Activated naive CD4-positive, alpha-beta T cell treated with anti-CD3 and anti-CD28 coated beads, Interleukin-2, amount 50 U/mL, for 24 hours (primary cell): ENCODE data around the gene TSC1.

Source experiments
- H3K27ac Mint-ChIP-seq: one replicate; pipeline ENCODE4 v1.8.0; 2021; ENCODE audit warnings: mild to moderate bottlenecking, mixed read lengths
- H3K27me3 Mint-ChIP-seq: one replicate; pipeline ENCODE4 v1.8.0; 2021; ENCODE audit warnings: mixed read lengths
- H3K36me3 Mint-ChIP-seq: one replicate; pipeline ENCODE4 v1.8.0; 2021; ENCODE audit warnings: mixed read lengths
- H3K4me1 Mint-ChIP-seq: one replicate; pipeline ENCODE4 v1.8.0; 2021; ENCODE audit warnings: mixed read lengths
- H3K4me3 Mint-ChIP-seq: one replicate; pipeline ENCODE4 v1.8.0; 2021; ENCODE audit warnings: mild to moderate bottlenecking, mixed read lengths
- H3K9me3 Mint-ChIP-seq: one replicate; pipeline ENCODE4 v1.8.0; 2021; ENCODE audit warnings: mixed read lengths

Gene TSC1

DNA sequence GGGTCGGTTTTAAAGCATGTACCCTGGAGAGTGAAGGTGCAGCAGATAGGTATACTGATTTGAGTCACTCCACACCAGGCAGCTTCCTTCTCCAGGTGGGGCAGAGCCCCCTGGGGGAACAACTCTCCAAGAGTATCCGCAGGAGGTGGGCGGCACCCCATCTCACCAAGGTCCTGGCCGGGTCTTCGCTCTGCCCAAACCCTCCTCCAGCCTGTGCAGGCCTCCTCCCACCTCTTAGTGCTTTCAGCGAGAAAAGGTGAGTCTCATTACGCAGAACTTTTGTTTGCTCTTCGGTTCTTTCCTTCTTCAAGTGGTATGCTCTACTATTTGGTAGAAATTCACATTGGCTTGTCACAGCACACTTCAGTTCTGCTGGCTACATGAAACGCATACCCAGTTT is 52.0 kb downstream of the TSC1 start:
- peaks cover 5% of the 10 kb centered on the region for H3K4me1 Mint-ChIP-seq
- H3K4me3 Mint-ChIP-seq: no peak overlapping the region
- H3K27me3 Mint-ChIP-seq: no peaks in the 10 kb centered on the region
- no peak overlapping the region for H3K27ac Mint-ChIP-seq
- H3K36me3 Mint-ChIP-seq: peaks cover 7% of the 10 kb centered on the region
- H3K9me3 Mint-ChIP-seq: no peaks in the 10 kb centered on the region

GRCh38 chr9:132888151-132888550 is 56.3 kb downstream of the TSC1 start:
- Mint-ChIP-seq H3K4me1 (peaks cover 5% of the 10 kb centered on the region), H3K36me3 (no peaks in the 10 kb centered on the region), H3K4me3 (no peak overlapping the region), H3K27ac (no peak overlapping the region), H3K27me3 (no peaks in the 10 kb centered on the region), H3K9me3 (no peaks in the 10 kb centered on the region)

GRCh38 chr9:132887181-132888120 is 57.0 kb downstream of the TSC1 start:
- H3K27ac Mint-ChIP-seq: no peak overlapping the region
- H3K36me3 Mint-ChIP-seq: no peaks in the 10 kb centered on the region
- H3K9me3 Mint-ChIP-seq: no peaks in the 10 kb centered on the region
- H3K4me1 Mint-ChIP-seq: peaks cover 5% of the 10 kb centered on the region
- H3K4me3 Mint-ChIP-seq: no peak overlapping the region
- H3K27me3 Mint-ChIP-seq: no peaks in the 10 kb centered on the region

DNA sequence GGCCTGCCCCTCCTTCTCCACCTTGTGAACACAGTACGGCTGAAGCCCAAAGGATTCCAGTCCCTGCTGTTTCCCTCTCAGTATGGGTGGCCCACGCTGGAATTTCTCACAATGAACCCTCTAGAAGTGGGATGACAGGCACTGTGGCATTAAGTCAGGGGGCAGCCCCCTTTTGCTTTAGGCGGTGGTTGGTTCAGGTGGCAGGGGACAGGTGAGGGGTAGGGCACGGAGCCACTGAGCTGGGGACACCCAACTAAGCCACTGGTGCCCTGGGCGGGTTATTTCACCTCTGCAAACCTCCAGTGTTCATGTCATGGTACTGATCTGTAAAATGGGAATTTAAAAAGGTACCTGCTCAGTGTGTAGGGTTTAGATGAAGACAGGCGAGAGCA is 58.1 kb downstream of the TSC1 start:
- H3K4me3 Mint-ChIP-seq: no peak overlapping the region
- no peak overlapping the region for H3K27ac Mint-ChIP-seq
- H3K9me3 Mint-ChIP-seq: no peaks in the 10 kb centered on the region

DNA sequence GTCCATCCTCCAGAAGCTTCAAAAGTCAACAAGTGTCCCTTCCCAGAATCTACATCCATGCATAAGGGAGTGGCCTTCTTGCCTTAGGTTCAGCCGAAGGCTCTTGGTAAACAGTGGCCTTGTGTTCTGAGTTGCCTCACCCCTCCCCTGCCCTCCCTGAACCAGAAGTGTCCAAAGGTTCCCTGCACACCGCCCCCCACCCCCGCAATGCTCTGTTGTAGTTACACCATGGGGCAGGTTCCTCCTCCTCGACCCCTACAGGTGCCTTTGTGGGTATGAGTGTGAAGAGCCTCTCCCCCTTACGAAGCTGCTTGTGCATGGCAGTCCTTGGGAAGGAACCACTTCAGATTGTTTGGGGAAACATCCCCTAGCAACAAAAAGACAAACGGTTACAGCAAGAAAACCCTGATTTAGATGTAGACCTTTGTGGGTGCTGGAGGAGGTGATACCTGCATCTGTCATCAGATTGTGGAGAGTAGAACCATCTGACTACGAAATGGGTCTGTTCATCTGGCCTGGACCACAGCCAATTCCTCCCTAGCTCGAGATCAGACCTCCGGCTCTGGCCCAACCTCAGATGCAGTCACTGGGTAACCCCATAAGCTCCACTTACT is 58.6 kb downstream of the TSC1 start:
- no peaks in the 10 kb centered on the region for H3K9me3 Mint-ChIP-seq
- no peaks in the 10 kb centered on the region for H3K36me3 Mint-ChIP-seq
- no peak overlapping the region for H3K27ac Mint-ChIP-seq
- H3K27me3 Mint-ChIP-seq: no peaks in the 10 kb centered on the region
- H3K4me3 Mint-ChIP-seq: no peak overlapping the region
- peaks cover 5% of the 10 kb centered on the region for H3K4me1 Mint-ChIP-seq

More for the DNA sequence above, 58.1 kb downstream of the TSC1 start:
- H3K4me1 Mint-ChIP-seq: peaks cover 5% of the 10 kb centered on the region
- H3K27me3 Mint-ChIP-seq: no peaks in the 10 kb centered on the region
- H3K36me3 Mint-ChIP-seq: no peaks in the 10 kb centered on the region

- Mint-ChIP-seq H3K27me3 (no peaks in the 10 kb centered on the region), H3K4me1 (peaks cover 7% of the 10 kb centered on the region), H3K4me3 (no peak overlapping the region), H3K9me3 (no peaks in the 10 kb centered on the region), H3K36me3 (no peaks in the 10 kb centered on the region), H3K27ac (no peak overlapping the region)
Measured at GRCh38 chr9:132883349-132884294, 60.8 kb downstream of the TSC1 start.

DNA sequence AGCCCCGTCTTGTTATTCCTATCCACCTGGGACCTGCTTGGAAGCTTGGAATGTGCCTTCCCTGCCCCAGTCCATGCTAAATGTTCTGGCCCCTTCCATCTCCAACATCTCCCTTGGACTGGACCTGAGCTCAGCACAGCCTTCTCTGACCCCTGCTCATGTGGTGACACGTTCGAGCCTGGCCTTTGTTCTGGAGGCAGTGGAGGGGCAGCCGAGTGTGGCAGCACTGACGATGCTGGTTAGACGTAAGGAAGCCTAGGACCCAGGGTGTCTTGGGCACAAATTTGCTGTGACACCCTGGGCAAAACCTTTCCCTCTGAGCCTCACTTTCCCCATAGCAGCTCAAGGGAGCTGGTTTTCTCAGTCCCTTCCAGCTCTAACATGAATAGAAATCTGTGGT is 61.8 kb downstream of the TSC1 start:
- Mint-ChIP-seq H3K27me3 (no peaks in the 10 kb centered on the region), H3K4me3 (no peak overlapping the region), H3K4me1 (peaks cover 4% of the 10 kb centered on the region), H3K36me3 (no peaks in the 10 kb centered on the region), H3K27ac (no peak overlapping the region), H3K9me3 (no peaks in the 10 kb centered on the region)

- H3K4me1 Mint-ChIP-seq: peaks cover 4% of the 10 kb centered on the region
- H3K9me3 Mint-ChIP-seq: no peaks in the 10 kb centered on the region
- H3K4me3 Mint-ChIP-seq: no peak overlapping the region
- no peak overlapping the region for H3K27ac Mint-ChIP-seq
- H3K36me3 Mint-ChIP-seq: no peaks in the 10 kb centered on the region
- no peaks in the 10 kb centered on the region for H3K27me3 Mint-ChIP-seq
Measured at GRCh38 chr9:132881826-132882225, 62.6 kb downstream of the TSC1 start.

- H3K4me3 Mint-ChIP-seq: no peak overlapping the region
- H3K27ac Mint-ChIP-seq: peak overlapping the region; percentile 47
- no peaks in the 10 kb centered on the region for H3K9me3 Mint-ChIP-seq
- peaks cover 4% of the 10 kb centered on the region for H3K4me1 Mint-ChIP-seq
- H3K36me3 Mint-ChIP-seq: no peaks in the 10 kb centered on the region
- no peaks in the 10 kb centered on the region for H3K27me3 Mint-ChIP-seq
Measured at GRCh38 chr9:132880324-132880661, 64.1 kb downstream of the TSC1 start.

GRCh38 chr9:132879457-132880323 is 64.7 kb downstream of the TSC1 start:
- H3K4me3 Mint-ChIP-seq: peak overlapping the region; percentile 83
- peak overlapping the region; percentile 86 for H3K27ac Mint-ChIP-seq
- no peaks in the 10 kb centered on the region for H3K9me3 Mint-ChIP-seq
- no peaks in the 10 kb centered on the region for H3K36me3 Mint-ChIP-seq
- H3K27me3 Mint-ChIP-seq: no peaks in the 10 kb centered on the region
- H3K4me1 Mint-ChIP-seq: peaks cover 4% of the 10 kb centered on the region

DNA sequence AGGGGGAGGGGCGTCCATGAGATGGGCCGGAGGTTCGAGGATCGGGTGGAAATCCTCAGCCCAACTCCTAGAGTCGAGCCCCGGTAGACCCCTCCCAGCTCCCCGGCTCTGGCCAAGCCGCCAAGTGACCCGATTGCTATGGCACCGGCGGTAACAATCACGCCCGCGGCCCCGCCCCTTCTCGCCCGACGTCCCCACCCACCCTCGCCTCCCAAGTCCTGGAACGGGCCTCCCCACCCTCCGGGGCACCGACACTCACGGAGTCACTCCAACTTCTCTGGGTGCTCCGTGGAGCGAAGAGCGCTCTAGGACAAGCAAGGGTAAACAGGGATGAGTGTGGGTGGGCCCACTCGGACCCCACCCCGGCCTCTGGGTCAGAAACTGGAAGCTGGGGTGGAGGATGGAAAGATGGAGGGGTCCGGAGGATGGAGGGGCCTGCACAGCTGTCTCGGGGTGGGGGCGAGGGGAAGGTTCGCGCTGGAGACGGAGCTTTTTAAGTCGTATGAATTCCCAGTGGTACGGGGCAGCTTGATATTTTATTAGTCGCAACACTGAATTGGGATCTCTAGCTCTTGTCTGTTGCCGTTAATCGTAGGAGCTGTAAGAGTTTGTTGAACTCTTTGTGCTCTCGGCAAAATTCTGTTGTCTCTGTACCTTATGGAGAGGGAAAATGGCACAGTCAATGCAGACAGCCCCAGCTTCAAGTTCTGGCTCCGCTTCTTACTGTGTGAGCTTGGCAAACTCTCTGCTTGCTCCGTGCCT is 65.5 kb downstream of the TSC1 start, which contains the start of gene SPACA9:
Gene SPACA9, plus strand, starts transcription at position 204 of the 762 bp plus-strand sequence. CDS start 5,050 bp downstream, outside the sequence.
- no peaks in the 10 kb centered on the region for H3K9me3 Mint-ChIP-seq
- H3K27ac Mint-ChIP-seq: peak within 1 kb of the TSS; percentile 86
- H3K36me3 Mint-ChIP-seq: no peaks in the 10 kb centered on the region
- peak within 1 kb of the TSS; percentile 83 for H3K4me3 Mint-ChIP-seq
- peaks cover 4% of the 10 kb centered on the region for H3K4me1 Mint-ChIP-seq
- H3K27me3 Mint-ChIP-seq: no peaks in the 10 kb centered on the region

- H3K27me3 Mint-ChIP-seq: no peaks in the 10 kb centered on the region
- peak within 1 kb of the TSS; percentile 83 for H3K4me3 Mint-ChIP-seq
- H3K36me3 Mint-ChIP-seq: no peaks in the 10 kb centered on the region
- H3K27ac Mint-ChIP-seq: peak within 1 kb of the TSS; percentile 86
- H3K9me3 Mint-ChIP-seq: no peaks in the 10 kb centered on the region
- H3K4me1 Mint-ChIP-seq: peaks cover 4% of the 10 kb centered on the region
Measured at GRCh38 chr9:132877824-132878694, 66.4 kb downstream of the TSC1 start, which contains the start of gene AK8. TSS of gene AK8 (minus strand) at chr9:132878284. CDS start at chr9:132878255, 29 bp downstream.

DNA sequence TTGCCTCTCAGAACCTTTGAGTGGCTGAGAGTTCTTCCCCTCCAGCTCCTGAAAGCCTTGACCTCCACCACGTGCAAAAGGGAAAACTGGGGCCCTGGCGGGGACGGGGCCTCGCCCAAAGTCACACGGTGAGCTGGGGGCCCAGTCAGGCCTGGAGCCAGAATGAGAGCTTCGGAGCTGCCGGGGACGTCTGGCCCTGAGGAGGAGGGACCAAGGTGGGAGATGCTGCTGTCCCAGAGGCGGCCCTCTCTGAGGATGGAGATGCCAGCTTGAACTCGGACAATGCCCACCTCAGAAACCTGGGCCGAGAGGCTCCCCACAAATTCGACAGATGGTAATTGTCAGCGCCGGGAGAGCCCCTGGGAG is 67.0 kb downstream of the TSC1 start:
- peak overlapping the region; percentile 79 for H3K27ac Mint-ChIP-seq

More for the DNA sequence above, 67.0 kb downstream of the TSC1 start:
- Mint-ChIP-seq H3K4me3 (peak overlapping the region; percentile 82), H3K9me3 (no peaks in the 10 kb centered on the region), H3K27me3 (no peaks in the 10 kb centered on the region), H3K36me3 (no peaks in the 10 kb centered on the region), H3K4me1 (peaks cover 4% of the 10 kb centered on the region)
